Right cardiac atrium (tissue), 5 donors: ENCODE data around the gene WDR37. TPM values are rescaled to one million over a fixed set of nuclear protein-coding genes. Genes with fewer than 3 reads are reported as not detected.

ENCODE experiments used
- ATAC-seq, 2 donors: fragments of 200-7000 bp; cut with Tn5 transposase; one replicate each; pipeline versions ENCODE4 v1.8.0 to v1.9.1; 2020; ENCODE audit warnings: moderate library complexity in 2 of 2, mild to moderate bottlenecking in 1 of 2
- DNase-seq, 3 donors: peaks; one replicate each; pipeline ENCODE4 v3.0.0-alpha.2; 2020
- H3K27ac ChIP-seq: one replicate; pipeline ENCODE4 v1.5.1; 2013; ENCODE audit warnings: mild to moderate bottlenecking, low read length, control low read depth, moderate library complexity
- H3K27me3 ChIP-seq: one replicate; pipeline ENCODE4 v1.6.1; 2013; ENCODE audit not compliant: control insufficient read depth, insufficient read depth
- H3K4me1 ChIP-seq: one replicate; pipeline ENCODE4 v1.6.1; 2013; ENCODE audit warnings: low read length; ENCODE audit not compliant: control insufficient read depth, insufficient read depth
- H3K4me3 ChIP-seq: one replicate; pipeline ENCODE4 v1.5.1; 2013; ENCODE audit warnings: low read length, control low read depth
- H3K9me3 ChIP-seq: one replicate; pipeline ENCODE4 v1.6.1; 2013; ENCODE audit warnings: low read length; ENCODE audit not compliant: control insufficient read depth
- WGBS: extraction: QIAGEN DNeasy Blood & Tissue Kit; methylation state at CpG from one replicate; pipeline ENCODE4 v1.1.7; 2013; 5-methylcytosine and 5-hydroxymethylcytosine counted together
- intact Hi-C, 4 donors: fragments of 100-400 bp; cut with DNase I; formaldehyde crosslinking; loops; one replicate each; pipeline versions ENCODE4 v1.11.0 to v1.14.0; 2022 to 2023
- polyA plus RNA-seq: library from polyadenylated mRNA; stranded (reverse); fragments of 200-250 nt; gene quantifications from one replicate; pipeline ENCODE4 v1.2.3, GENCODE V29; 2013
- total RNA-seq, 4 donors: library from RNA; stranded (reverse); fragmentation: NEBNext Ultra II Directional; extraction: Animal tissue kit (Norgen Biotek cat#: 25700); gene quantifications; one replicate each; pipeline ENCODE4 v1.2.1, GENCODE V29; 2021
- donor health status: healthy with polysubstance abuse.
- donor health status: DM: no; HTN: yes; CAD: no.
- donor health status: DM: no; HTN: no; CAD: no.
- donor health status: DM: no; HTN: yes; CAD: no; lungs with severe emphysema.
- donor health status: DM: yes; HTN: yes; CAD: no.

The WDR37 gene
- total and polyA plus RNA-seq, 5 donors: 9.7 to 35.6 (median 31.9) TPM

DNA sequence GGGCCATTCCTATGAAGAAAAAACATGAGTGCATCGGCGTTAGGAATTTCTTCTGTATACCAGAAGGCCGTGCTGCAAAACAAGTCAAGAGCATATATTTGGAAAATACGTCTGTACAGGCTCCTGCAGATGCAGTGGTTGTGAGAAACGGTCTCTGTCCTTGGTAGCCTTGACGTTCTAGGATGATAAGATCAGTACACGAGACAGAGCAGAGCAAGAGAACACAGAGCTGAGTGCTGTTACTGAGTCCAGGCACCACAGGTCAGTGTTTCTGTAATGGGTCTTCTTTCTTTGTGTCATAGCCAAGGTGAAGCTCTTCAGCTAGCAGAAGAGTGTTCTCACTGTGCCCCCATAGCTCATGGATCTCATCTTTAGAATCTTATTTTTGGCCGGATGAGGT lies 62.8 kb downstream of the WDR37 start:
- no peak for DNase-seq
- Histone ChIP-seq H3K27ac (no peak overlapping the region), H3K4me1 (peaks cover 3% of the 10 kb centered on the region), H3K27me3 (no peaks in the 10 kb centered on the region), H3K4me3 (no peak overlapping the region), H3K9me3 (no peaks in the 10 kb centered on the region)
- intact Hi-C loops: no loop called here
- no peak for ATAC-seq
- WGBS: 79% methylated on average over 8 of the region's 8 CpGs

DNA sequence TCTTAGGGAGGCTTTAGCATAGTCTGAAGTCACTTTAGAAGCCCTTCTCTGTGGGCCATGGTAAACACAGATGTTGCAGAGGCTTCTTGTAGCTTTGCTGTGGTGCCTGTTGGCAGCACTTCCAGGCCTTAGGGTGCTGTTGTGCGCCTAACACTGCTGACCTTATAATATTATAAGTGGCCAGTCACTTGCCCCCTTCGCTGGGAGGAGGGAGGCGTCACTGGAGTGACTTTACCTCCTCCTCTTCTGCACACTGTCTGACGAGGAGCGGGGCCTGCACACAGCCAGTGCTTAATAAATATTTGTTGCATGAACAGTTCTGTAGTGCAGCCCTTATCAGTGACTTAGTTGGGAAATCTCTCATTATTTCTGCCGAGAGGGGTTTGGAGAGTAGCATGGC lies 63.3 kb downstream of the WDR37 start:
- DNase-seq (no peak), ATAC-seq (no peak)
- Histone ChIP-seq H3K4me3 (no peak overlapping the region), H3K27ac (no peak overlapping the region), H3K27me3 (no peaks in the 10 kb centered on the region), H3K9me3 (no peaks in the 10 kb centered on the region), H3K4me1 (peaks cover 3% of the 10 kb centered on the region)
- intact Hi-C loops: no loop called here
- WGBS: 90% methylated on average over 6 of the region's 6 CpGs

DNA sequence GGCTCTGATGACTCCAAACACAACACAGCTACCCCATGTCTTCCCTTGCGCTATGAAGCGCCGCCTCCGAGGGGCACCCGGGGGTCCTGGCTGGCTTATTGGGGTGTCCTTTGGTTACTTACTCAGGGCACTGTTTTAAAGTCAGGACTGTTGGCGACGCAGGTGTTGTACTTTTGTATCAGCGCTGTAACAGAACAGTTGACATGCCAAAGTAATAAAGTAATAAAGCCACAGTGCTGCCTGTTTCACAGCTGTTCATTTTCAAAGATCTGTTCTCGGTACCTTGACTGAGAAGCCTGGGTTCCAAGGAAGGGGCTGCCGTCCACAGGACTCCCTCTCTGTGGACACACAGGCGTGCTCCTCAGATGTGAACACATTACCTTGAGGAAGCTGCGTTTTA lies 64.1 kb downstream of the WDR37 start:
- intact Hi-C loops: no loop called here
- Histone ChIP-seq H3K27ac (no peak overlapping the region), H3K27me3 (no peaks in the 10 kb centered on the region), H3K4me3 (no peak overlapping the region), H3K9me3 (no peaks in the 10 kb centered on the region), H3K4me1 (peaks cover 3% of the 10 kb centered on the region)
- WGBS: 83% methylated on average over 12 of the region's 12 CpGs
- no peak for DNase-seq
- ATAC-seq: no peak

DNA sequence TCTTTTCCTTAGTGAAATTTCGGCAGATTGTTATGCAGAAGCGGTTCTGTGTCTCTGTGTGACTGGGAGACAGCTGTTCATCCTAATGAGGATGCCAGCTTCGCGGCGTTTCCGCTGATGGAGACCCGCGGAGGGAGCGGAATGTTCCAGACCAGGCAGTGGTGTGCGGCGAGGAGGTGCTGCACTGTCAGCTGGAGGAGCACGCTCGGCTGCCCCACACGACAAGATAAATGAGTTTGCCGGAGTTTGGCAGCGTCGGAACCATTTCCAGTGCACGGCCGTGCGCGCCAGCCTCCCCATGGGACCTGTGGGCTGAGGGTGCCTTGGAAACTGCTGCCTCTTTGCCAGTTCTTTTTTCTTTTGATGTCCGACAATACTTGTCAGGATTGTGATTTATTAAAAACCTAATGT lies 64.6 kb downstream of the WDR37 start:
- DNase-seq (no peak), ATAC-seq (no peak)
- WGBS: 89% methylated on average over 22 of the region's 22 CpGs
- Histone ChIP-seq H3K9me3 (no peaks in the 10 kb centered on the region), H3K27ac (no peak overlapping the region), H3K4me3 (no peak overlapping the region), H3K27me3 (no peaks in the 10 kb centered on the region), H3K4me1 (peaks cover 3% of the 10 kb centered on the region)
- intact Hi-C loops: no loop called here

DNA sequence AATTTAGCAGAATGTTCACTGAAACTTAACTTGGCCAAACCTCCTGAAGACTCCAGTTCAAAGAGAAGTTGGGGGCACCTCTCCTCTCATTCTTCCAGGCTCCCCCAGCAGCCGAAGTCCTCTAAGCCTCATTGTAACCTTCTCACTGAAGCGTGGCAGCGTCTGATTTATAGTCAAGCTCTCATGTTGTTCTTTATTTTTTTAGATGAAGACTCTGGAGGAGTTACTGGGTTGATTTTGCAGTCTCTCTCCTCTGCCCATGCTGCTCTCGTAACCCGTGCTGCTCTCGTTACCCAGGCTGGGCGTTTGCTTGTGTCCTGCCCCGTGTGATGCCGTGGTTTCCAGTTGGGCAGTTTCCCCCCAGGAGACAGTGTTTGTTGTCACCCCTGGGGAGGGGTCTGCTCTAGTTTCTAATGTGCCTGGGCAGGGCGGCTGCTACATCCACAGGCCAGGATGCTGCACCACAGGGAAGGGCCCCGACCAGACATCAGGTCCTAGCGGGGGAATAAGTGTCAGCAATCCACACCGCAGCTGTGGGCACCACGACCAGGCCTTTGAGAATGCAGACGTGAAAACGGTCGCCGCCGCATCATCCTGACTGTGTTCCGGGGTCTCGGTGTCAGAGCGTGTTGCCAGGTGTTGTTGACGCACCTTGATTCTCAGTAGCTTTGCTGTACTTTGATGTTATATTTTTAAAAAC lies 65.2 kb downstream of the WDR37 start:
- H3K27me3 ChIP-seq: no peaks in the 10 kb centered on the region
- ATAC-seq: no peak
- peaks cover 3% of the 10 kb centered on the region for H3K4me1 ChIP-seq
- 93% methylated on average over 23 of the region's 23 CpGs for WGBS
- DNase-seq: peak in 1 of 3 donors; percentile 46
- intact Hi-C loops: no loop called here
- H3K9me3 ChIP-seq: no peaks in the 10 kb centered on the region
- H3K27ac ChIP-seq: no peak overlapping the region
- H3K4me3 ChIP-seq: no peak overlapping the region

DNA sequence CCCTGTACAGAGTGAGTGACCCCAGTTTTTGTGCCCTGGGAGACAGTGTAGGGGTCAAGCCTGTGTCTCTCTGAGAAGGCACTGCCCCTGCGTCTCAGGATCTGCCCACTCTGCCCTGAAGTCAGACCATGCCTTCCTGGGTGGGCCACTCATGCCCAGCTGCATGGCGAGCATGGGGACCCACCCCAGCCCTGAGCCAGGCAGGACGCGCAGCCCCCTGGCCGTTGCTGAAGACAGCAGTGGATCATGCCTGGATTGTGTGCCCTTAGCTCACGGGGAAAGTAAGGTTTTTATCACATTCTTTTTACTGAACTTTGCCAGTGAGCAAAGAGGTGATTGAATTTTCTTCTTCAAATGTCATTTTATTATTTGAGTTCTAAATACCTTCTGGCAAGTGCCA lies 66.2 kb downstream of the WDR37 start:
- Histone ChIP-seq H3K27ac (no peak overlapping the region), H3K4me1 (peaks cover 3% of the 10 kb centered on the region), H3K9me3 (no peaks in the 10 kb centered on the region), H3K27me3 (no peaks in the 10 kb centered on the region), H3K4me3 (no peak overlapping the region)
- ATAC-seq (no peak), DNase-seq (no peak)
- intact Hi-C loops: no loop called here
- 77% methylated on average over 6 of the region's 6 CpGs for WGBS

DNA sequence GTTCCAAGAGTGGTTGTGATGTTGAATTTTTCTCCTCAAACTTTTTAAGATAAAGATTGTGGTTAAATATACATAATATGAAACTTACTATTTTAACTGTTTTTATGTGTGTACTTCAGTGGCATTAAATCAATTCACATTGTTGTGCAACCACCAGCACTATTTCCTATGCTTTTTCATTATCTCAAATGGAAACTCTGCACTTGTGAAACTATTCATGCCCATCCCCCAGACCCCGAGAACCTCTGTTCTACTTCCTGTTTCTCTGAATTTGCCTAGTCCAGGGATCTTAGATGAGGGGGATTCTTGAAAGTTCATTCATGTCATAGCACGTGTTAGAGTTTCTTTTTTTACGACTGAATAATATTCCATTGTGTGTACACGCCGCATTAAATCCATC lies 67.0 kb downstream of the WDR37 start:
- ATAC-seq (no peak), DNase-seq (no peak)
- Histone ChIP-seq H3K9me3 (no peaks in the 10 kb centered on the region), H3K27me3 (no peaks in the 10 kb centered on the region), H3K4me1 (peaks cover 3% of the 10 kb centered on the region), H3K27ac (no peak overlapping the region), H3K4me3 (no peak overlapping the region)
- intact Hi-C loops: no loop called here
- 90% methylated on average over 5 of the region's 5 CpGs for WGBS

DNA sequence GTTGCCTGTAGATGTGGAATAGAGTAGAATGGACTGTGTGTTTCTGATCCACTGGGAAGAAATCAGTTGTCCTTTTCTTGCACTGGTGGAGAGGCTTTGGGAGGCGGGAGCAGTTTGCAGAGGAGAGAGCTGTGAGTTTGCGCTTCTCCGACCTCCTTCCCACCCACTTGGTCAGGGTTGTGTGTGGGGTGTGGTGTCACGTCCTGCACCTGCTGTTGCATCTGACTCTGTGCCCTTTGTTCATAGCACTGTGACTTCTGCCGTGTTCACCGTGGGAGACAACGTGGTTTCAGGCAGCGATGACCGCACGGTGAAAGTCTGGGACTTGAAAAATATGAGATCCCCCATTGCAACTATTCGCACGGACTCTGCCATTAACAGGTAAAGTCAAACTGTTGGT lies 67.8 kb downstream of the WDR37 start:
- ATAC-seq: no peak
- Histone ChIP-seq H3K9me3 (no peaks in the 10 kb centered on the region), H3K4me1 (peaks cover 3% of the 10 kb centered on the region), H3K27ac (no peak overlapping the region), H3K27me3 (no peaks in the 10 kb centered on the region), H3K4me3 (no peak overlapping the region)
- intact Hi-C loops: no loop called here
- no peak for DNase-seq
- 96% methylated on average over 12 of the region's 12 CpGs for WGBS

DNA sequence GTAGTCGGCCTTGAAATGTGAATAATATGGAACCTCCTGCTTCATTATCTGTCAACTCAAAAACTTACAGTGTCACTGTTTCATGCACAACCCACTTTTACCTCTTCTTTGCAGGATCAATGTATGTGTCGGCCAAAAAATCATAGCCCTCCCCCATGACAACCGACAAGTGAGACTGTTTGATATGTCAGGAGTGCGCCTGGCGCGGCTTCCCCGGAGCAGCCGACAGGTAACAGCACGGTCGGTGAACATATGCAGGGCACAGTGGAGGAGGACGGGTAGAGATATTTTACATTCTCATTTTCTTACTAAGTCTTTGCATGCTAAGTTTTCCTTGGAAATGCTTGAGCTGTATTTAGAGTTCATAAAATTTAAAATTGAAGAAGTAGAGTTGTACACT lies 68.6 kb downstream of the WDR37 start:
- H3K9me3 ChIP-seq: no peaks in the 10 kb centered on the region
- H3K27ac ChIP-seq: no peak overlapping the region
- whole genome bisulfite sequencing: 94% methylated on average over 11 of the region's 11 CpGs
- H3K27me3 ChIP-seq: no peaks in the 10 kb centered on the region
- intact Hi-C loops: no loop called here
- no peaks in the 10 kb centered on the region for H3K4me1 ChIP-seq
- no peak for DNase-seq
- ATAC-seq: no peak
- H3K4me3 ChIP-seq: no peak overlapping the region

DNA sequence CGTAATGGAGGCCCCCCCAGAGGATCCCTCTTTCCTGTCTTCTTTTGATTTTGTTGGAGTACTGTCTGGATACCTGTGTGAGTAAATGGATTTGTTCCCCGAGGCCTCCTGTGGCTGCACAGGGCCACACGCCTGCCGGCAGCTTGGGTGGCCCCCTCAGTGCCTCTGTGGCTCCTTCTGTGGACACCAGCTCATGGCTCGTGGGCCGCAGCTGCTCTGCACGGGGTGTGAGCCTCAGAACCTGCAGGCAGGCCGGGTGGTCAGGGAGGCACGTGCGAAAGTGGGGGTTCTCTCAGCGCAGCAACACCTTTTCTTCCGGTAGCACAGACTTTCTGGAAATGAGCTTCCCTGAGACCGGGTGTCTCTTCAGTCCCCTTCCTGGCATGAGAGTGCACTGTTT lies 70.3 kb downstream of the WDR37 start:
- 93% methylated on average over 13 of the region's 13 CpGs for WGBS
- Histone ChIP-seq H3K9me3 (no peaks in the 10 kb centered on the region), H3K4me1 (no peaks in the 10 kb centered on the region), H3K4me3 (no peak overlapping the region), H3K27ac (no peak overlapping the region), H3K27me3 (no peaks in the 10 kb centered on the region)
- intact Hi-C loops: no loop called here
- DNase-seq (no peak), ATAC-seq (no peak)

DNA sequence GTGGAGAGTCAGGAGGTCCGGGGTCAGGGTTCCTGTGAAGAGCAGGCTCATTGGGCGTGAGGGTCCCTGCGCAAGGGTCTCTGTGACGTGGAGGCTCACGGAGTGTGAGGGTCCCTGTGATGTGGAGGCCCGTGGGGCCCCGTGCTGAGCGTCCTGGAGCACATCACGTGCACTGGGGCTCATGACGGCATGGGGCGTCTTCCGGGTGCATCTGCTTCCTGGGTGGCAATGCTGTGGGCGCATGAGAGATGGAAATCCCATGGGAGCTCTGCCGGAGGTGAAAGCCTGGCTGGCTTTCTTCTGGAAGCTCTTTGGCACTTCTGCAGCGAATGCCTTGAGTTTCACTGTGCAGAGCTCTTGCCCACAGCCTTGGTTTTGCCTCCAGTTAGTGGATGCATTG lies 71.4 kb downstream of the WDR37 start:
- WGBS: 91% methylated on average over 15 of the region's 15 CpGs
- no peak for DNase-seq
- intact Hi-C loops: no loop called here
- Histone ChIP-seq H3K9me3 (no peaks in the 10 kb centered on the region), H3K4me3 (no peak overlapping the region), H3K4me1 (no peaks in the 10 kb centered on the region), H3K27me3 (no peaks in the 10 kb centered on the region), H3K27ac (no peak overlapping the region)
- peak in 1 of 2 donors; percentile 41 for ATAC-seq

DNA sequence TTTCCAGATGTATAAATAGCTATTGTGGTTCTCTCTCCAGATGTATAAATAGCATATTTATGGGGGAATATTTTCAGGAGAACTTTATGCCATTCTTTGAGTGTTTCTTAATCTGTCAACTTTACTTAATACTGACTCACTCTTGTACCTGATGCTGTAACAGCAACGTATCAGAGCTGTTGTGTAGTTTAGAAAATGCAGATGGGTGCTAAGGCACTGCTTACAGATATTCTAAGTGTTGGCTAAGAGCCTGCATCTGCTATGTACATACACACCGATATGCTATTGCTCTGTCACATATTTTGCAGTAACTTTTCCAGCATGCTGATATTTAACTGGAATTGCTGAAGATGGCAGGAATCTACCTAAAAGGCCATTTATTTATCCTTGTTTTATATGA lies 71.9 kb downstream of the WDR37 start:
- DNase-seq (no peak), ATAC-seq (no peak)
- Histone ChIP-seq H3K27ac (no peak overlapping the region), H3K27me3 (no peaks in the 10 kb centered on the region), H3K9me3 (no peaks in the 10 kb centered on the region), H3K4me1 (no peaks in the 10 kb centered on the region), H3K4me3 (no peak overlapping the region)
- intact Hi-C loops: no loop called here
- 80% methylated on average over 2 of the region's 2 CpGs for WGBS
